HepG2 (cell line): Measurements from ENCODE around the gene CHST14. TPM values are rescaled to one million over a fixed set of nuclear protein-coding genes. Genes with fewer than 3 reads are reported as not detected.

Experiments used
- AGO2 ChIP-seq: fragments of 200-400 bp; formaldehyde crosslinking; optimal IDR thresholded peaks from 2 replicates; pipeline ENCODE3; 2017; ENCODE audit warnings: mild to moderate bottlenecking, low read depth, low read length, moderate library complexity
- FOSL2 ChIP-seq: sonication (generic); formaldehyde crosslinking; IDR thresholded peaks from 2 replicates; pipeline ENCODE4 v1.4.0; 2020; ENCODE audit warnings: missing genetic modification reagents
- JARID2 ChIP-seq: sonication (generic); formaldehyde crosslinking; IDR thresholded peaks from 2 replicates; pipeline ENCODE4 v1.8.1; 2023; ENCODE audit warnings: missing genetic modification reagents, inconsistent platforms; ENCODE audit not compliant: insufficient replicate concordance
- LRRFIP1 ChIP-seq: sonication (generic); formaldehyde crosslinking; conservative IDR thresholded peaks from 2 replicates; pipeline ENCODE4 v1.4.0; 2020; ENCODE audit warnings: missing genetic modification reagents
- MLLT10 ChIP-seq: sonication (generic); formaldehyde crosslinking; IDR thresholded peaks from 2 replicates; pipeline ENCODE4 v1.4.0; 2020; ENCODE audit warnings: missing genetic modification reagents
- NR2F1 ChIP-seq, 2 experiments: fragments of 450-650 bp in 1 of 2; formaldehyde crosslinking in 1 of 2; IDR thresholded peaks; 2 replicates each; pipeline versions ENCODE4 v1.5.0 to v1.6.1; 2016 to 2020; ENCODE audit warnings: mild to moderate bottlenecking in 1 of 2, missing compliant biosample characterization in 1 of 2, missing genetic modification reagents in 1 of 2, moderate library complexity in 1 of 2
- RARA ChIP-seq: IDR thresholded peaks from 2 replicates; pipeline ENCODE4 v1.6.1; 2016; ENCODE audit warnings: missing genetic modification reagents, missing compliant biosample characterization
- TEAD3 ChIP-seq: optimal IDR thresholded peaks from 2 replicates; pipeline ENCODE3; 2016; ENCODE audit warnings: borderline replicate concordance
- ZFP90 ChIP-seq: sonication (generic); formaldehyde crosslinking; IDR thresholded peaks from 2 replicates; pipeline ENCODE4 v1.8.0; 2022; ENCODE audit warnings: missing genetic modification reagents, mild to moderate bottlenecking, inconsistent platforms, borderline replicate concordance
- ZNF143 ChIP-seq: sonication (generic); formaldehyde crosslinking; IDR thresholded peaks from 2 replicates; pipeline ENCODE4 v1.4.0; 2020; ENCODE audit warnings: missing genetic modification reagents
- ZNF432 ChIP-seq: sonication (generic); formaldehyde crosslinking; IDR thresholded peaks from 2 replicates; pipeline ENCODE4 v1.5.0; 2020; ENCODE audit warnings: missing genetic modification reagents, mild to moderate bottlenecking, borderline replicate concordance
- ZNF616 ChIP-seq: sonication (generic); formaldehyde crosslinking; IDR thresholded peaks from 2 replicates; pipeline ENCODE4 v1.5.0; 2020; ENCODE audit warnings: low read depth, mild to moderate bottlenecking, missing genetic modification reagents
- ZNF83 ChIP-seq: sonication (generic); formaldehyde crosslinking; IDR thresholded peaks from 2 replicates; pipeline ENCODE4 v1.4.0; 2020; ENCODE audit warnings: missing genetic modification reagents, mild to moderate bottlenecking, borderline replicate concordance
- ZSCAN31 ChIP-seq: sonication (generic); formaldehyde crosslinking; IDR thresholded peaks from 2 replicates; pipeline ENCODE4 v1.5.0; 2020; ENCODE audit warnings: low read depth, mild to moderate bottlenecking, missing genetic modification reagents
- polyA plus RNA-seq, 8 experiments: library from polyadenylated mRNA; depleted of rRNA in 3 of 8; stranded (reverse) in 7 of 8; unstranded in 1 of 8; fragments of >200 nt; fragmentation: Illumina TruSeq in 4 of 8; extraction: Trizol in 4 of 8; gene quantifications; 2 replicates each; pipeline versions ENCODE4 v1.2.1 to v1.2.3, GENCODE V29; 2011 to 2016; ENCODE audit warnings: low read depth in 4 of 8, missing spikeins in 1 of 8, mixed read lengths in 1 of 8; ENCODE audit not compliant: insufficient read depth in 1 of 8
- total RNA-seq, 5 experiments: library from RNA; depleted of rRNA; stranded (reverse); fragments of >200 nt; fragmentation: Illumina TruSeq; extraction: Trizol; gene quantifications; 2 replicates each; pipeline ENCODE4 v1.2.3, GENCODE V29; 2016; ENCODE audit warnings: low read depth in 1 of 5
- TF ChIP-seq, protein P1 (sequence below): sonication (generic); formaldehyde crosslinking; IDR thresholded peaks from 2 replicates; pipeline ENCODE4 v1.5.0; 2020; ENCODE audit warnings: missing genetic modification reagents
- TF ChIP-seq, protein P2 (sequence below): sonication (generic); formaldehyde crosslinking; IDR thresholded peaks from 2 replicates; pipeline ENCODE4 v1.5.1; 2020; ENCODE audit warnings: mild to moderate bottlenecking, missing genetic modification reagents, borderline replicate concordance
- TF ChIP-seq, protein P3 (sequence below): sonication (generic); formaldehyde crosslinking; IDR thresholded peaks from 2 replicates; pipeline ENCODE4 v1.9.0; 2022; ENCODE audit warnings: missing genetic modification reagents, mild to moderate bottlenecking, borderline replicate concordance

CHST14 gene
- total and polyA plus RNA-seq, 2 of the 13 experiments (the other 11 are each of a cell fraction or from before 2014, with no cell fraction given): 8.9 to 12.4 TPM

- no peak for TF ChIP-seq JARID2
- TF ChIP-seq TEAD3 (CRISPR knock-in tag): peak; percentile 30
- TF ChIP-seq, protein P1, sequence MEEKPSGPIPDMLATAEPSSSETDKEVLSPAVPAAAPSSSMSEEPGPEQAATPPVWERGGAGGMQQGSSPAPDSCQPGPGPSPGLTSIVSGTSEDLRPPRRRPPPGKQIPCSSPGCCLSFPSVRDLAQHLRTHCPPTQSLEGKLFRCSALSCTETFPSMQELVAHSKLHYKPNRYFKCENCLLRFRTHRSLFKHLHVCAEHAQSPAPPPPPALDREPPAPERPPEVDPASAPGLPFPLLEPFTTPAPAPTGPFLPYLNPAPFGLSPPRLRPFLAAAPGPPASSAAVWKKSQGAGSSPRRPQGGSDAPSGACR: peak; percentile 39; the same call in 1 of the 2 replicates
- TF ChIP-seq LRRFIP1 (CRISPR knock-in tag): no peak
- TF ChIP-seq NR2F1 (CRISPR knock-in tag; IDR thresholded peaks at IDR 0.05): 0 out of 4 replicates have a peak, but pooled peaks of 1 of the 2 experiments have one; percentile 53
- TF ChIP-seq FOSL2 (CRISPR knock-in tag): peak; percentile 37; the same call in 1 of the 2 replicates
- 0 out of 2 replicates have a peak, but pooled peaks have one; percentile 10 for TF ChIP-seq RARA (CRISPR knock-in tag)
- TF ChIP-seq, protein P2, sequence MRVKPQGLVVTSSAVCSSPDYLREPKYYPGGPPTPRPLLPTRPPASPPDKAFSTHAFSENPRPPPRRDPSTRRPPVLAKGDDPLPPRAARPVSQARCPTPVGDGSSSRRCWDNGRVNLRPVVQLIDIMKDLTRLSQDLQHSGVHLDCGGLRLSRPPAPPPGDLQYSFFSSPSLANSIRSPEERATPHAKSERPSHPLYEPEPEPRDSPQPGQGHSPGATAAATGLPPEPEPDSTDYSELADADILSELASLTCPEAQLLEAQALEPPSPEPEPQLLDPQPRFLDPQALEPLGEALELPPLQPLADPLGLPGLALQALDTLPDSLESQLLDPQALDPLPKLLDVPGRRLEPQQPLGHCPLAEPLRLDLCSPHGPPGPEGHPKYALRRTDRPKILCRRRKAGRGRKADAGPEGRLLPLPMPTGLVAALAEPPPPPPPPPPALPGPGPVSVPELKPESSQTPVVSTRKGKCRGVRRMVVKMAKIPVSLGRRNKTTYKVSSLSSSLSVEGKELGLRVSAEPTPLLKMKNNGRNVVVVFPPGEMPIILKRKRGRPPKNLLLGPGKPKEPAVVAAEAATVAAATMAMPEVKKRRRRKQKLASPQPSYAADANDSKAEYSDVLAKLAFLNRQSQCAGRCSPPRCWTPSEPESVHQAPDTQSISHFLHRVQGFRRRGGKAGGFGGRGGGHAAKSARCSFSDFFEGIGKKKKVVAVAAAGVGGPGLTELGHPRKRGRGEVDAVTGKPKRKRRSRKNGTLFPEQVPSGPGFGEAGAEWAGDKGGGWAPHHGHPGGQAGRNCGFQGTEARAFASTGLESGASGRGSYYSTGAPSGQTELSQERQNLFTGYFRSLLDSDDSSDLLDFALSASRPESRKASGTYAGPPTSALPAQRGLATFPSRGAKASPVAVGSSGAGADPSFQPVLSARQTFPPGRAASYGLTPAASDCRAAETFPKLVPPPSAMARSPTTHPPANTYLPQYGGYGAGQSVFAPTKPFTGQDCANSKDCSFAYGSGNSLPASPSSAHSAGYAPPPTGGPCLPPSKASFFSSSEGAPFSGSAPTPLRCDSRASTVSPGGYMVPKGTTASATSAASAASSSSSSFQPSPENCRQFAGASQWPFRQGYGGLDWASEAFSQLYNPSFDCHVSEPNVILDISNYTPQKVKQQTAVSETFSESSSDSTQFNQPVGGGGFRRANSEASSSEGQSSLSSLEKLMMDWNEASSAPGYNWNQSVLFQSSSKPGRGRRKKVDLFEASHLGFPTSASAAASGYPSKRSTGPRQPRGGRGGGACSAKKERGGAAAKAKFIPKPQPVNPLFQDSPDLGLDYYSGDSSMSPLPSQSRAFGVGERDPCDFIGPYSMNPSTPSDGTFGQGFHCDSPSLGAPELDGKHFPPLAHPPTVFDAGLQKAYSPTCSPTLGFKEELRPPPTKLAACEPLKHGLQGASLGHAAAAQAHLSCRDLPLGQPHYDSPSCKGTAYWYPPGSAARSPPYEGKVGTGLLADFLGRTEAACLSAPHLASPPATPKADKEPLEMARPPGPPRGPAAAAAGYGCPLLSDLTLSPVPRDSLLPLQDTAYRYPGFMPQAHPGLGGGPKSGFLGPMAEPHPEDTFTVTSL: no peak
- TF ChIP-seq MLLT10 (CRISPR knock-in tag): no peak
- no peak for TF ChIP-seq ZNF432 (CRISPR knock-in tag)
- TF ChIP-seq AGO2: peak; percentile 94
- no peak for TF ChIP-seq ZFP90 (CRISPR knock-in tag)
- peak; percentile 55; the same call in 1 of the 2 replicates for TF ChIP-seq ZSCAN31 (CRISPR knock-in tag)
- no peak for TF ChIP-seq ZNF616 (CRISPR knock-in tag)
- no peak for TF ChIP-seq ZNF143 (CRISPR knock-in tag)
- TF ChIP-seq, protein P3, sequence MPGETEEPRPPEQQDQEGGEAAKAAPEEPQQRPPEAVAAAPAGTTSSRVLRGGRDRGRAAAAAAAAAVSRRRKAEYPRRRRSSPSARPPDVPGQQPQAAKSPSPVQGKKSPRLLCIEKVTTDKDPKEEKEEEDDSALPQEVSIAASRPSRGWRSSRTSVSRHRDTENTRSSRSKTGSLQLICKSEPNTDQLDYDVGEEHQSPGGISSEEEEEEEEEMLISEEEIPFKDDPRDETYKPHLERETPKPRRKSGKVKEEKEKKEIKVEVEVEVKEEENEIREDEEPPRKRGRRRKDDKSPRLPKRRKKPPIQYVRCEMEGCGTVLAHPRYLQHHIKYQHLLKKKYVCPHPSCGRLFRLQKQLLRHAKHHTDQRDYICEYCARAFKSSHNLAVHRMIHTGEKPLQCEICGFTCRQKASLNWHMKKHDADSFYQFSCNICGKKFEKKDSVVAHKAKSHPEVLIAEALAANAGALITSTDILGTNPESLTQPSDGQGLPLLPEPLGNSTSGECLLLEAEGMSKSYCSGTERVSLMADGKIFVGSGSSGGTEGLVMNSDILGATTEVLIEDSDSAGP (CRISPR knock-in tag): peak; percentile 83
- TF ChIP-seq ZNF83: peak; percentile 79; the same call in 1 of the 2 replicates
These were observed 49.3 kb upstream of the CHST14 start (continued) for GRCh38 chr15:40421246-40422157.
